H1 (cell line): ENCODE results near the gene RRP9.

Experiments used
- BACH1 ChIP-seq: IDR thresholded peaks from 2 replicates; pipeline ENCODE4 v1.6.1; 2012; ENCODE audit warnings: low read length, improper control_type of control experiment
- POLR2A ChIP-seq, 2 experiments: IDR thresholded peaks; 1 replicate in 1 of 2; 2 replicates in 1 of 2; pipeline ENCODE4 v1.6.1; 2011; ENCODE audit warnings: low read depth in 2 of 2, low read length in 2 of 2, mild to moderate bottlenecking in 2 of 2; ENCODE audit errors: control extremely low read depth in 1 of 2
- YY1 ChIP-seq: IDR thresholded peaks from 2 replicates; pipeline ENCODE4 v1.6.1; 2011; ENCODE audit warnings: low read depth, mild to moderate bottlenecking, low read length
- TF ChIP-seq, protein P1 (sequence below): IDR thresholded peaks from 2 replicates; pipeline ENCODE4 v1.6.1; 2012; ENCODE audit warnings: inconsistent platforms
- TF ChIP-seq, protein P2 (sequence below), 3 experiments: IDR thresholded peaks; 1 replicate in 2 of 3; 2 replicates in 1 of 3; pipeline versions ENCODE4 v1.5.1 to v1.6.1; 2011; ENCODE audit warnings: low read length in 3 of 3, mild to moderate bottlenecking in 3 of 3, inconsistent platforms in 2 of 3, low read depth in 1 of 3, moderate library complexity in 1 of 3; ENCODE audit not compliant: insufficient read depth in 1 of 3; ENCODE audit errors: control extremely low read depth in 1 of 3

DNA sequence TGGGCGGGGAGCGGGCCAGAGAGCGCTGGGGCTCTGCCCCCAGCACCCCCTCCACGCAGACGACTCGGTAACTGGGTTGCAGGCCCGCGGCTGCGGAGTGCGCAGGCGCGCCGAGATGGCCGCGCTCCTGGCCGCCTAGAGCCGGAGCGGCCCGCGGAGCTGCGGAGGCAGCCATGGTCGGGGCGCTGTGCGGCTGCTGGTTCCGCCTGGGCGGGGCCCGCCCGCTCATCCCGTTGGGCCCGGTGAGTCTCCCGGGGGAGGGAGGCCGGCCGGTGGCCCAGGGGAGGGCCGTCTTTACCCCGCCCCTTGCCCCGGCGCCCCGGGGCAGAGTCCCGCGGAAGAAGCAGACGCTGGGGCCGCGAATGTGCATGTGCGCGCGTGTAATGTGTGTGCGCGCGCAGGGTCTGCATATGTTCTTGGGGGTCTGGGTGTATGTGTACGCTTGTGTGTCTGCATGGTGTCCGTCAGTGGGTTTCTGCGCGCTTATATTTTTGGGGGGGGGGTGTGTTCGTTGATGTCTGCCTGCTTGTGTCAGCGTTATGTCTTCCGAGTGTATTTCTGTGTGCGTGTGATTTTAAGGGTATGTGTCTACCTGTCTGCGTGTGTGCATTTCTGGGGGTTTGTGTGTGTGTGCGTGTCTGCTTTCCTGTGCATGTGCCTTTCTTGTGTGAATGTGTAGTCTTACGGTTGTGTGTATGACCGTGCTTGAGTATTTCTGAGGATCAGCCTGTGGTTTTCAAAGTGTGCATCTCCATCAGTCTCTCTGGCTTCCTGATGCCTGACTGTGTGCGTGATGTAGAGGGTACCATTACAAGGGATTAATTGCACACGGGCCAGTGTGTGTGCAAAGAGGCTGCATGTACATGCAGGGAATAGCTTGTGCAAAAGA lies 33.5 kb upstream of the RRP9 start, which contains the start of gene ABHD14A:
- TF ChIP-seq POLR2A (IDR thresholded peaks at IDR 0.05; ENCODE audit: control extremely low read depth in 1 of 2, low read depth in 2 of 2, low read length in 2 of 2) (peak in 1 of 2 experiments; percentile 49; a peak in 1 of 3 replicates), YY1 (peak; percentile 81; the same call in 1 of the 2 replicates), BACH1 (0 out of 2 replicates have a peak, but pooled peaks have one; percentile 17)
- TF ChIP-seq, protein P1, sequence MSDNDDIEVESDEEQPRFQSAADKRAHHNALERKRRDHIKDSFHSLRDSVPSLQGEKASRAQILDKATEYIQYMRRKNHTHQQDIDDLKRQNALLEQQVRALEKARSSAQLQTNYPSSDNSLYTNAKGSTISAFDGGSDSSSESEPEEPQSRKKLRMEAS = no peak
- TF ChIP-seq, protein P2, sequence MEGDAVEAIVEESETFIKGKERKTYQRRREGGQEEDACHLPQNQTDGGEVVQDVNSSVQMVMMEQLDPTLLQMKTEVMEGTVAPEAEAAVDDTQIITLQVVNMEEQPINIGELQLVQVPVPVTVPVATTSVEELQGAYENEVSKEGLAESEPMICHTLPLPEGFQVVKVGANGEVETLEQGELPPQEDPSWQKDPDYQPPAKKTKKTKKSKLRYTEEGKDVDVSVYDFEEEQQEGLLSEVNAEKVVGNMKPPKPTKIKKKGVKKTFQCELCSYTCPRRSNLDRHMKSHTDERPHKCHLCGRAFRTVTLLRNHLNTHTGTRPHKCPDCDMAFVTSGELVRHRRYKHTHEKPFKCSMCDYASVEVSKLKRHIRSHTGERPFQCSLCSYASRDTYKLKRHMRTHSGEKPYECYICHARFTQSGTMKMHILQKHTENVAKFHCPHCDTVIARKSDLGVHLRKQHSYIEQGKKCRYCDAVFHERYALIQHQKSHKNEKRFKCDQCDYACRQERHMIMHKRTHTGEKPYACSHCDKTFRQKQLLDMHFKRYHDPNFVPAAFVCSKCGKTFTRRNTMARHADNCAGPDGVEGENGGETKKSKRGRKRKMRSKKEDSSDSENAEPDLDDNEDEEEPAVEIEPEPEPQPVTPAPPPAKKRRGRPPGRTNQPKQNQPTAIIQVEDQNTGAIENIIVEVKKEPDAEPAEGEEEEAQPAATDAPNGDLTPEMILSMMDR (IDR thresholded peaks at IDR 0.05; ENCODE audit: control extremely low read depth in 1 of 3, insufficient read depth in 1 of 3, low read depth in 1 of 3, low read length in 3 of 3) = no peak
